OCI-LY7 (cell line): ENCODE measurements around the gene CA9. TPM values are rescaled to one million over a fixed set of nuclear protein-coding genes. Genes with fewer than 3 reads are reported as not detected.

Experiments
- BruUV-seq: library from RNA; stranded (reverse); fragments of 400-500 nt; replicated peaks from 2 replicates; lab custom pipeline; 2021; lab: Mats Ljungman, UMichigan
- CTCF ChIA-PET: fragments of 300-600 bp; sonication (Branson Sonifier 250); formaldehyde crosslinking; loops from one replicate; lab custom pipeline; 2022; ENCODE audit warnings: antibody characterized with exemption; ENCODE audit not compliant: unreplicated experiment; lab: Charles Lee
- POLR2A ChIA-PET: fragments of 300-600 bp; sonication (Branson Sonifier 250); formaldehyde crosslinking; loops from one replicate; lab custom pipeline; 2022; ENCODE audit warnings: antibody characterized with exemption; lab: Charles Lee
- DNase-seq: peaks from one replicate; pipeline ENCODE4 v3.0.0-alpha.2; 2015; ENCODE audit warnings: low spot score
- H2AFZ ChIP-seq: fragments of 200-600 bp; sonication (generic), shearing (Covaris generic); 2 replicates; pipeline ENCODE4 v1.6.1; 2014; ENCODE audit warnings: mild to moderate bottlenecking, antibody characterized with exemption, low read length, moderate library complexity
- H3K27ac ChIP-seq: fragments of 200-600 bp; sonication (generic); 2 replicates; pipeline ENCODE4 v1.5.1; 2014; ENCODE audit warnings: mixed run types, low read depth, mild to moderate bottlenecking, moderate library complexity, low read length, inconsistent platforms; ENCODE audit not compliant: poor library complexity, severe bottlenecking
- H3K36me3 ChIP-seq: fragments of 200-600 bp; sonication (generic); 2 replicates; pipeline ENCODE4 v1.6.1; 2014; ENCODE audit warnings: mild to moderate bottlenecking, antibody characterized with exemption, low read length, moderate library complexity, mixed read lengths; ENCODE audit not compliant: insufficient read depth
- H3K4me1 ChIP-seq: fragments of 200-600 bp; sonication (generic); 2 replicates; pipeline ENCODE4 v1.5.1; 2014; ENCODE audit warnings: mild to moderate bottlenecking, low read length; ENCODE audit not compliant: insufficient read depth, poor library complexity, severe bottlenecking
- H3K4me2 ChIP-seq: fragments of 200-600 bp; sonication (generic); 2 replicates; pipeline ENCODE4 v1.6.1; 2014; ENCODE audit warnings: mild to moderate bottlenecking, low read length
- H3K4me3 ChIP-seq: fragments of 200-600 bp; sonication (generic); 2 replicates; pipeline ENCODE4 v1.5.1; 2014; ENCODE audit warnings: mild to moderate bottlenecking, low read depth, low read length; ENCODE audit not compliant: poor library complexity, severe bottlenecking
- H3K79me2 ChIP-seq: fragments of 200-600 bp; sonication (generic); 2 replicates; pipeline ENCODE4 v1.6.1; 2016; ENCODE audit warnings: low read depth, mild to moderate bottlenecking, low read length, moderate library complexity, mixed read lengths; ENCODE audit not compliant: insufficient read depth
- H3K9me2 ChIP-seq: fragments of 200-600 bp; sonication (generic); 2 replicates; pipeline ENCODE4 v1.6.1; 2016; ENCODE audit warnings: mild to moderate bottlenecking, low read length, mixed read lengths; ENCODE audit not compliant: insufficient read depth
- H3K9me3 ChIP-seq: fragments of 200-600 bp; sonication (generic); 2 replicates; pipeline ENCODE4 v1.6.1; 2014; ENCODE audit warnings: mild to moderate bottlenecking, mixed run types, low read length, mixed read lengths
- H4K20me1 ChIP-seq: fragments of 200-600 bp; sonication (generic); 2 replicates; pipeline ENCODE4 v1.6.1; 2014; ENCODE audit warnings: mild to moderate bottlenecking, antibody characterized with exemption, low read length, moderate library complexity, mixed read lengths; ENCODE audit not compliant: insufficient read depth
- EZH2phosphoT487 ChIP-seq: fragments of 200-600 bp; sonication (generic); IDR thresholded peaks from 2 replicates; pipeline ENCODE4 v1.6.1; 2018; ENCODE audit warnings: low read depth, borderline replicate concordance, mild to moderate bottlenecking, mixed run types, antibody characterized with exemption, low read length, moderate library complexity, mixed read lengths
- intact Hi-C: fragments of 100-400 bp; cut with micrococcal nuclease; formaldehyde crosslinking; loops from one replicate; pipeline ENCODE4 v1.10.0; 2022; ENCODE audit not compliant: unreplicated experiment
- total RNA-seq, 2 experiments: library from RNA; depleted of rRNA in 1 of 2; stranded (reverse); fragments of >200 nt in 1 of 2; shearing (Covaris generic) in 1 of 2; gene quantifications; 2 replicates each; pipeline ENCODE4 v1.2.3, GENCODE V29; 2014 to 2022
- TF ChIP-seq, protein P1 (sequence below): fragments of 200-600 bp; sonication (generic); conservative IDR thresholded peaks from 2 replicates; pipeline ENCODE4 v1.5.1; 2014; ENCODE audit warnings: mild to moderate bottlenecking, antibody characterized with exemption, low read length, moderate library complexity, mixed read lengths

CA9 gene
- total RNA-seq, 2 experiments from 2014 or later: 0.16 TPM; not detected in 1

DNA sequence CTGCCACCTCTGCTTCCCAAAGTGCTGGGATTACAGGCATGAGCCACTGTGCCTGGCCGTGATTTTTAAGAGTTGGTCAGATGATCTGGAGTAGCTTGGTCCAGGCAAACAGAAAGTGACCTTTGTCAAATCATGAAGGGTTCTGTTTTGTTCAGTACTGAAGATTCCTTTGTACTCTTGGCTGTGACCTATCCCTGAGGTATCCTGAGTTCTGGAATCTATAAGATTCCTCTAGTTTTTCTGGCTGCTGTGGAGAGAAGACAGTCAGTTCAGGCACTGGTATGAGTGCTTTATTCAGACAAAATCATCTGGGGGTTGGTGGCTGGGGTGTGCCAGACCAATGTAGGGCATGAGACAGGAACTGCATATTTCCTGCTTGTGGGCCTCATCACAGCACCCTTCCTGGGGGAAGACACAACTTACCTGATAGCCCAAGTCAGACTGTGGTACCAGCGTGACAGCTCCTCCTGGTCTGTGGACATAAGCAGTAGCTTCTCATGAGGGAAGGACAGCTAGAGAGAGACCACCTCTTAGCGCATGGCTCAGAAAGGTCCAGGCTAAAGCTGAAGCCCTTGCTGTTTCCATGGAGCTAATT lies 11.9 kb upstream of the CA9 start:
- no TSS peak for BruUV-seq
- H3K27ac ChIP-seq: peak overlapping the region; percentile 85
- peaks cover 28% of the 10 kb centered on the region; the same call in 1 of the 2 replicates for H3K79me2 ChIP-seq
- no peaks in the 10 kb centered on the region for H3K9me2 ChIP-seq
- H3K4me2 ChIP-seq: peak overlapping the region; percentile 99
- H2AFZ ChIP-seq: no peak overlapping the region
- H3K9me3 ChIP-seq: no peaks in the 10 kb centered on the region
- no peak overlapping the region for H3K4me3 ChIP-seq
- ChIA-PET POLR2A (interaction anchor here (0.6 to 5.5 kb wide), 8 partner anchors 13 to 110 kb away, joined by 3 to 28 read pairs (median 4); partner anchors contain the start of genes CD72, CREB3 and TLN1), CTCF (interaction anchor here (0.5 to 1.1 kb wide), 2 partner anchors 34 to 43 kb away, joined by 3 read pairs; no protein-coding TSS in a partner anchor)
- no peak for TF ChIP-seq EZH2phosphoT487
- TF ChIP-seq, protein P1, sequence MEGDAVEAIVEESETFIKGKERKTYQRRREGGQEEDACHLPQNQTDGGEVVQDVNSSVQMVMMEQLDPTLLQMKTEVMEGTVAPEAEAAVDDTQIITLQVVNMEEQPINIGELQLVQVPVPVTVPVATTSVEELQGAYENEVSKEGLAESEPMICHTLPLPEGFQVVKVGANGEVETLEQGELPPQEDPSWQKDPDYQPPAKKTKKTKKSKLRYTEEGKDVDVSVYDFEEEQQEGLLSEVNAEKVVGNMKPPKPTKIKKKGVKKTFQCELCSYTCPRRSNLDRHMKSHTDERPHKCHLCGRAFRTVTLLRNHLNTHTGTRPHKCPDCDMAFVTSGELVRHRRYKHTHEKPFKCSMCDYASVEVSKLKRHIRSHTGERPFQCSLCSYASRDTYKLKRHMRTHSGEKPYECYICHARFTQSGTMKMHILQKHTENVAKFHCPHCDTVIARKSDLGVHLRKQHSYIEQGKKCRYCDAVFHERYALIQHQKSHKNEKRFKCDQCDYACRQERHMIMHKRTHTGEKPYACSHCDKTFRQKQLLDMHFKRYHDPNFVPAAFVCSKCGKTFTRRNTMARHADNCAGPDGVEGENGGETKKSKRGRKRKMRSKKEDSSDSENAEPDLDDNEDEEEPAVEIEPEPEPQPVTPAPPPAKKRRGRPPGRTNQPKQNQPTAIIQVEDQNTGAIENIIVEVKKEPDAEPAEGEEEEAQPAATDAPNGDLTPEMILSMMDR: no peak
- peaks cover 35% of the 10 kb centered on the region for H3K36me3 ChIP-seq
- DNase-seq: no peak
- intact Hi-C loops: no loop called here
- 0 out of 2 replicates have a peak, but pooled peaks cover 5% of the 10 kb centered on the region for H4K20me1 ChIP-seq
- peaks cover 82% of the 10 kb centered on the region for H3K4me1 ChIP-seq

DNA sequence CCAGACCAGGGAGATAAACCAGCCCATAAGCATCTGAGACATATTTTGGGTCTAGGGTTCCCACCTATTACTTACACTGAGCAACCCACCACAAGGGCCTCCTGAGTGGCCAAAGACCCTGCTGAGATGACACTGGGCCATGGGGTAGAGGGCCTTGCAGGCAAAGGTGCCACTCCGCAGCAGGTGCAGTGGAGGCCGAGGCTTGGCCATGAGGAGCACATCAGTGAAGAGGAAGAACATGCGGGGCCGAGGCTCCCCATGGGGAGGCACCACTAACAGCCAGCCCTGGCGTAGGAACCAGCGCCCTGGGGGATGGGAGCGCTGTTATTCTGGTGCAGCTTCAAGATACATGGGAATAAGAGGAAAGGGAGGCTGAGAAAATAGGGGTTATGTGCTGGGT lies 11.3 kb upstream of the CA9 start:
- H3K4me1 ChIP-seq: peaks cover 78% of the 10 kb centered on the region
- peak overlapping the region; percentile 99 for H3K4me2 ChIP-seq
- TF ChIP-seq, protein P1: no peak
- no peaks in the 10 kb centered on the region for H3K9me3 ChIP-seq
- H3K9me2 ChIP-seq: no peaks in the 10 kb centered on the region
- ChIA-PET POLR2A (interaction anchor here (1.4 to 5.5 kb wide), 3 partner anchors 13 to 44 kb away, joined by 3 to 28 read pairs (median 3); partner anchors contain the start of gene CD72), CTCF (no interaction called here)
- H3K27ac ChIP-seq: peak overlapping the region; percentile 85
- H3K4me3 ChIP-seq: no peak overlapping the region
- H2AFZ ChIP-seq: no peak overlapping the region
- H4K20me1 ChIP-seq: 0 out of 2 replicates have a peak, but pooled peaks cover 5% of the 10 kb centered on the region
- H3K36me3 ChIP-seq: peaks cover 35% of the 10 kb centered on the region
- BruUV-seq: no TSS peak
- no peak for DNase-seq
- H3K79me2 ChIP-seq: peaks cover 28% of the 10 kb centered on the region; the same call in 1 of the 2 replicates
- intact Hi-C loops: no loop called here
